ENCODE data around the gene NOC2L. TPM values are rescaled to one million over a fixed set of nuclear protein-coding genes. Genes with fewer than 3 reads are reported as not detected.

The NOC2L gene
- total and polyA plus RNA-seq, 2 experiments from 2014 or later, result 95.4 to 119 TPM

DNA sequence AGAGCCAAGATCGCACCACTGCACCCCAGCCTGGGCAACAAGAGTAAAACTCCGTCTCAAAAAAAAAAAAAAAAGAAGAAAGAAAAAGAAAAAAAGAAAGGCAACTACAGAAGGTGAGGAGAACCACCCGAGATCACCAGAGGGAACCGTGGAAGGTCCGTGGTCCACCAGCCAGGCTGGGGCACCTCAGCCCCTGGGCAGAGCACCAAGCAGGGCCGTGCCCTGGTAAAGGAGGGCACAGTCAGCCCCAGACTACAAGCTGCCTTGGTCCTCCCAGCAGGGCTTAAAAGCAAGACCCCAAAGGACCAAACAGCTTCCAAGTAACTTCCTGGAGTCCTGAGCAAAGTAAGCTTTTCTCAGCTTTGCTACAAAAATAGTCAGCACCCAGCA lies 44.2 kb downstream of the NOC2L start:
- H3K4me1 ChIP-seq (ENCODE audit: low read depth), result peaks cover 6% of the 10 kb centered on the region
- no peak for DNase-seq (ENCODE audit: low read depth in 1 of 2, low spot score in 1 of 2)
- TF ChIP-seq, protein P1, sequence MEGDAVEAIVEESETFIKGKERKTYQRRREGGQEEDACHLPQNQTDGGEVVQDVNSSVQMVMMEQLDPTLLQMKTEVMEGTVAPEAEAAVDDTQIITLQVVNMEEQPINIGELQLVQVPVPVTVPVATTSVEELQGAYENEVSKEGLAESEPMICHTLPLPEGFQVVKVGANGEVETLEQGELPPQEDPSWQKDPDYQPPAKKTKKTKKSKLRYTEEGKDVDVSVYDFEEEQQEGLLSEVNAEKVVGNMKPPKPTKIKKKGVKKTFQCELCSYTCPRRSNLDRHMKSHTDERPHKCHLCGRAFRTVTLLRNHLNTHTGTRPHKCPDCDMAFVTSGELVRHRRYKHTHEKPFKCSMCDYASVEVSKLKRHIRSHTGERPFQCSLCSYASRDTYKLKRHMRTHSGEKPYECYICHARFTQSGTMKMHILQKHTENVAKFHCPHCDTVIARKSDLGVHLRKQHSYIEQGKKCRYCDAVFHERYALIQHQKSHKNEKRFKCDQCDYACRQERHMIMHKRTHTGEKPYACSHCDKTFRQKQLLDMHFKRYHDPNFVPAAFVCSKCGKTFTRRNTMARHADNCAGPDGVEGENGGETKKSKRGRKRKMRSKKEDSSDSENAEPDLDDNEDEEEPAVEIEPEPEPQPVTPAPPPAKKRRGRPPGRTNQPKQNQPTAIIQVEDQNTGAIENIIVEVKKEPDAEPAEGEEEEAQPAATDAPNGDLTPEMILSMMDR (IDR thresholded peaks at IDR 0.05; ENCODE audit: low read depth, low read length), result no peak
- H3K9me3 ChIP-seq (ENCODE audit: low read depth), result no peaks in the 10 kb centered on the region
- no peaks in the 10 kb centered on the region for H3K27me3 ChIP-seq
- H3K4me3 ChIP-seq, result no peak overlapping the region
- H3K36me3 ChIP-seq, result no peaks in the 10 kb centered on the region
- H3K27ac ChIP-seq, result no peak overlapping the region

DNA sequence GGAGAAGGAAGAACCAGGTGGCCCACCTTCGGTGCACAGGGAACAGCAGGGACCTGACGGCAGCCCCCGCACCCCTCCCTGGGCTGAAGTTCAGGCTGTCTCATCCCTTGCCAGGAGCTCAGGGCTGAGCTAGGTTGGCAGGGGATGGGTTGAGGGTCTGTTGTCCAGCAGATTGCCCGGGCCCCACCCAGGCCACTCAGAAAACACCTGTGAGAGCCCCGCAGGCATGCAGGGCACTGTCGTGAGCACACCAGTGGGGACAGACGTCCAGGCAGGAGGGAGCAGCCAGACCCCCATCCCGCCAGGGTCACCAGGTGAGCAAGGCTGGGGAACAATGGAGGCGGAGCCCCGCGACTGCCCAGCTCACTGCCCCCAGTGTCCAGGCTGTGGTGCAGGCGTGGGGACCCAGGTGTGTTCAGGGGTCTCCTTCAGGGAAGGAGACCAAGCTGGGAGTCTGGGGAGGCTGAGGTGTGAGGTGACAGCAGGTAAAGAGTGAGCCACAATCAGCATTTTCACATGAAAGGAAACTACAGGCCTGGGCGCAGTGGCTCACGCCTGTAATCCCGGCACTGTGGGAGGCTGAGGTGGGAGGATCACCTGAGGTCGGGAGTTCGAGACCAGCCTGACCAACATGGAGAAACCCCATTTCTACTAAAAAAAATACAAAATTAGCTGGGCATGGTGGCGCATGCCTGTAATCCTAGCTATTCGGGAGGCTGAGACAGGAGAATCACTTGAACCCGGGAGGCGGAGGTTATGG lies 44.7 kb downstream of the NOC2L start:
- Histone ChIP-seq H3K36me3 (no peaks in the 10 kb centered on the region), H3K4me1 (ENCODE audit: low read depth) (peaks cover 6% of the 10 kb centered on the region), H3K27me3 (no peaks in the 10 kb centered on the region), H3K4me3 (no peak overlapping the region), H3K9me3 (ENCODE audit: low read depth) (no peaks in the 10 kb centered on the region), H3K27ac (no peak overlapping the region)
- DNase-seq (ENCODE audit: low read depth in 1 of 2, low spot score in 1 of 2), result no peak
- TF ChIP-seq, protein P1 (IDR thresholded peaks at IDR 0.05; ENCODE audit: low read depth, low read length), result no peak

DNA sequence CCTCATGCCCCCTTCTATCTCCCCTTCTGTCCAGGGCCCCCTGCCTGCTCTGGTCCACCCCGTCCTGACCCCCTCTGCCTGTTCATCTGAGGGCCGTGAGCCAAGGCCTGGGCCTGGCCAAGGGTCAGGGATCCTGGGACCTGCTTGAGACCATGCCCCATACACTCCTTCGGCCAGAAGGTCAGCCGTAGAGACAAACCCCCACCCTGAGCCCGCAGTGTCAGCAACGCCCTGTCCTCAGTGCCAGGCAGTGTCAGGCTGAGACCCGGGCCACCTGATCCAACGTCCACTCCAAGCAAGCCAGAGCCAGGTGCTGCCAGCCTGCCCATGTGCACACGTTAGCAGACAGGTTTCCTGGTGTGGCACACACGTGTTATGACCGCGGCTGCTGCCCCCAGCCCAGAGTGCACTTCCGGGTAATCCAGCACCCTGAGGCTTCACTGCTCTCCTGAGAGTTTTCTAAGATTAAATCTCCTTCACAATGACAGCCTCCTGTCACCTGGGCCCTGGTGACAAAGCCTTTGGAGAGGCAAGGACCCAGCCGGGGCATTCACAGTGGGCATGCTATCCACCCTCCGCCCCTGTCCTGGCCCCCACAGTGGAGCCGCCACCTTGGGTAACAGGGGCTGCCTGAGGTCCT lies 45.4 kb downstream of the NOC2L start:
- no peak for DNase-seq (ENCODE audit: low read depth in 1 of 2, low spot score in 1 of 2)
- Histone ChIP-seq H3K27me3 (no peaks in the 10 kb centered on the region), H3K9me3 (ENCODE audit: low read depth) (no peaks in the 10 kb centered on the region), H3K36me3 (no peaks in the 10 kb centered on the region), H3K4me1 (ENCODE audit: low read depth) (peaks cover 5% of the 10 kb centered on the region), H3K4me3 (no peak overlapping the region), H3K27ac (no peak overlapping the region)
- TF ChIP-seq, protein P1 (IDR thresholded peaks at IDR 0.05; ENCODE audit: low read depth, low read length), result no peak

DNA sequence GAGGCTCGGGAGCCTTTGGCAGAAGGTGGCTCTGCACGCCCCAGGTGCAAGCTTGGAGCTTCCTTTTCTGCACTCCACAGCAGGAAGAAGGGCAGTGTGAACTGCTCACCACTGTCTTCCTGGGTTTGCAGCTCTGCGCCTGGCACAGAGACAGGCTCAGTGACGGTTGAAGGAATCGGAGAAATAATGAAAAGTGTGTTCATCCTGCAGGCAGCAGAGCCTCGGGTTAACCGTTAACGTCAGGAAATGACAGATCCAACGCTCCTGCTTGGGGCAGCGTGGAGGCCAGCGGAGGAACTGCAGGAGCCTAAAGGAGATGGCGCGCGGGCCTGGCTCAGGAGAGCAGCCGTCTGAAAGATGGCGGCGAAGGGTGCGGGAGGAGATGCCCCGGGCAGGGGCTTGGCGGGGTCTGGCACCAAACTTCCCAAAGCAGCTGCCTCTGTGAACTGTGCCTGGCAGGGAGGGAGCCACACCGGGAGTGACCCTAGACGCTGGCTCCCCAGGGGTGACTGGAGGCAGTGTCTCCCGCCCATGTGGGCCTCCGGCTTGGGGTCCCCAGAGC lies 46.2 kb downstream of the NOC2L start:
- Histone ChIP-seq H3K36me3 (no peaks in the 10 kb centered on the region), H3K27me3 (no peaks in the 10 kb centered on the region), H3K27ac (no peak overlapping the region), H3K9me3 (ENCODE audit: low read depth) (no peaks in the 10 kb centered on the region), H3K4me3 (no peak overlapping the region), H3K4me1 (ENCODE audit: low read depth) (peaks cover 3% of the 10 kb centered on the region)
- TF ChIP-seq, protein P1 (IDR thresholded peaks at IDR 0.05; ENCODE audit: low read depth, low read length), result peak; percentile 35
- DNase-seq (ENCODE audit: low read depth in 1 of 2, low spot score in 1 of 2), result peak in 1 of 2 donors; percentile 42

DNA sequence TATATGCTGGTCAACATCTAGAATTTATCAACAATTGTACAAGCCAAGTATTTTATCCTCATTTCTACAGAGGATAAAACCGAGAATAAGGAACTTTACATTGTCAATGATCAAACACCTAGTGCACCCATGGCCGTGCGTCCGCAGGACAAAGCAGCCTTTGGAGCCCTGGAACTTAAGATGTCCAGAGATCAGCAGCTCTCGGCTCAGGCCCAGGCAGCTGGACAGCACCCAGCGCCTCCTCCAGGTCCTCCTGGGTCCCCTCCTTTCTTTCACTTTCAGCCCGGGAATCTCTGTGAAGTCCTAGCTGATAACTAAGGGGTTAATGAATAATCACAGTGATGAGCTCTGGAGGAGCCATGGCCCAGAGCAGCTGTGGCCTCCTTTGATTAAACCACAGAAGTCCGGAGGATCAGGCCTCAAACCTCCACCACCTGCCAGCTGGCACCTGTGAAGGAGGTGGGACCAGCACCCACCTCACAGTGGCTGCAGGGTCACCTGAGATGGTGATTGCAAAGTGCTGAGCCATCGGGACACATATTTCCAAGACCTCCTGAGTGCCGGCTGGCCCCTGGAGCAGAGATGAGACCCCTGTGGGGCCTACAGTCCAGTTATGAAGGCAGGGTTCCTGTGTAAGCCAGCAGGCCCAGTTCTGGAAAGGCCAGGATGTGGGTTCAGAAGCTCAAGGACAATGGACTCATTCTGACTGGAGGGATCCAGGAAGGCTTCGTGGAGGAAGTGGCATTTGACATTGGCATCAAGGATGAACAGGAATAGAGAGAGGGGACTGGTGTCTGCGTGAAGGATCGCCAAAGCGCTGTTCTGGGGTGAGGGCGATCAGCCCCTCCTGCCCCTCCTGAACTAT lies 46.9 kb downstream of the NOC2L start:
- H3K27me3 ChIP-seq, result no peaks in the 10 kb centered on the region

More for the DNA sequence above, 46.9 kb downstream of the NOC2L start:
- no peaks in the 10 kb centered on the region for H3K36me3 ChIP-seq
- DNase-seq (ENCODE audit: low read depth in 1 of 2, low spot score in 1 of 2), result no peak
- TF ChIP-seq, protein P1 (IDR thresholded peaks at IDR 0.05; ENCODE audit: low read depth, low read length), result no peak
- H3K9me3 ChIP-seq (ENCODE audit: low read depth), result no peaks in the 10 kb centered on the region
- no peak overlapping the region for H3K27ac ChIP-seq
- peaks cover 3% of the 10 kb centered on the region for H3K4me1 ChIP-seq (ENCODE audit: low read depth)
- H3K4me3 ChIP-seq, result no peak overlapping the region
